Stomach (tissue), 9 donors: ENCODE measurements around the gene LRIG2. TPM values are rescaled to one million over a fixed set of nuclear protein-coding genes. Genes with fewer than 3 reads are reported as not detected.
A peak's percentile ranks its signal among the peaks of the same experiment; 100 is the strongest.
"Not testable (repeated sequence)": the region's sequence is repeated elsewhere in the genome, so short reads cannot be mapped to it uniquely, and the experiment has no call there.

Experiments
- DNase-seq, 2 donors: peaks; one replicate each; pipeline versions ENCODE4 v3.0.0 to v3.0.0-alpha.2; 2013 to 2019
- H3K27ac ChIP-seq, 5 donors: fragments of 200-600 bp in 4 of 5; sonication (generic) in 4 of 5; one replicate each; pipeline ENCODE4 v1.5.1; 2013 to 2019; ENCODE audit warnings: mild to moderate bottlenecking in 1 of 5, moderate library complexity in 1 of 5
- H3K27me3 ChIP-seq, 3 donors: fragments of 200-600 bp; sonication (generic); one replicate each; pipeline ENCODE4 v1.5.1; 2017 to 2019; ENCODE audit warnings: mixed run types in 1 of 3
- H3K36me3 ChIP-seq, 4 donors: fragments of 200-600 bp; sonication (generic); 1 replicate in 3 of 4; 2 replicates in 1 of 4; pipeline ENCODE4 v1.5.1; 2016 to 2019
- H3K4me1 ChIP-seq, 4 donors: fragments of 200-600 bp; sonication (generic); one replicate each; pipeline ENCODE4 v1.5.1; 2016 to 2019
- H3K4me3 ChIP-seq, 4 donors: fragments of 200-600 bp; sonication (generic) in 3 of 4; one replicate each; pipeline ENCODE4 v1.5.1; 2016 to 2019; ENCODE audit warnings: mild to moderate bottlenecking in 1 of 4
- H3K9me3 ChIP-seq, 4 donors: fragments of 200-600 bp; sonication (generic); one replicate each; pipeline ENCODE4 v1.5.1; 2016 to 2019
- CTCF ChIP-seq, 7 experiments: fragments of 450-650 bp in 4 of 7; fragments of 200-600 bp in 3 of 7; sonication (generic) in 3 of 7; IDR thresholded peaks; one replicate each; pipeline ENCODE4 v1.5.1; 2016 to 2019; ENCODE audit warnings: antibody characterized with exemption in 7 of 7, control low read depth in 2 of 7, mild to moderate bottlenecking in 1 of 7
- EP300 ChIP-seq: sonication (generic); formaldehyde crosslinking; IDR thresholded peaks from one replicate; pipeline ENCODE4 v1.6.1; 2017; ENCODE audit warnings: antibody characterized with exemption
- POLR2A ChIP-seq, 4 donors: fragments of 450-650 bp; IDR thresholded peaks; one replicate each; pipeline ENCODE4 v1.6.1; 2016; ENCODE audit warnings: antibody characterized with exemption in 4 of 4, control low read depth in 2 of 4, mild to moderate bottlenecking in 1 of 4, moderate library complexity in 1 of 4
- POLR2AphosphoS5 ChIP-seq, 3 donors: sonication (generic); formaldehyde crosslinking; IDR thresholded peaks; one replicate each; pipeline ENCODE4 v1.6.1; 2016; ENCODE audit warnings: antibody characterized with exemption in 3 of 3
- WGBS, 5 donors: extraction: QIAGEN DNeasy Blood & Tissue Kit in 3 of 5; methylation state at CpG; one replicate each; pipeline versions ENCODE4 v1.1.5 to v1.1.7; 2013 to 2018; 5-methylcytosine and 5-hydroxymethylcytosine counted together
- intact Hi-C: fragments of 100-400 bp; cut with DNase I; formaldehyde crosslinking; loops from one replicate; pipeline ENCODE4 v1.15.1; 2023; ENCODE audit warnings: low total_unique reads
- polyA plus RNA-seq, 3 donors: library from polyadenylated mRNA; stranded (reverse); fragments of 200-250 nt; gene quantifications; one replicate each; pipeline ENCODE4 v1.2.3, GENCODE V29; 2013
- total RNA-seq, 5 donors: library from RNA; depleted of rRNA; stranded (reverse); fragments of >200 nt; gene quantifications; one replicate each; pipeline versions ENCODE4 v1.1.0 to v1.2.3, GENCODE V29; 2014 to 2016
- donor health status: healthy with polysubstance abuse.
- donor health status: Bipolar disorder and iron deficiency.
- donor health status: healthy.

LRIG2 gene
- total and polyA plus RNA-seq, 8 donors = 0.87 to 47.0 (median 13.1) TPM

- 0 to 1% (median 1%) methylated on average over 14 to 22 of the region's 22 CpGs for WGBS, 5 donors
- peak overlapping the region; percentile 92 to 96 (median 94) for H3K27ac ChIP-seq
- peak in 2 of 7 experiments; percentile 11 to 22 for TF ChIP-seq CTCF (IDR thresholded peaks at IDR 0.05)
- no peak for TF ChIP-seq POLR2AphosphoS5 (IDR thresholded peaks at IDR 0.05)
- peaks cover 5 to 17% (median 16%) of the 10 kb centered on the region in 4 donors for H3K36me3 ChIP-seq
- H3K4me3 ChIP-seq = peak overlapping the region; percentile 81 to 90 (median 88)
- H3K4me1 ChIP-seq = peaks cover 21 to 46% (median 37%) of the 10 kb centered on the region in 4 donors
- DNase-seq = peak; percentile 52 to 87
- intact Hi-C loops = no loop called here
- H3K27me3 ChIP-seq = no peaks in the 10 kb centered on the region
- no peaks in the 10 kb centered on the region for H3K9me3 ChIP-seq
Measured at GRCh38 chr1:113073479-113073950, 517 bp downstream of the LRIG2 start.

GRCh38 chr1:113074237-113074636, 1.2 kb downstream of the LRIG2 start:
- intact Hi-C loops = no loop called here
- Histone ChIP-seq H3K9me3 (no peaks in the 10 kb centered on the region), H3K4me3 (peak overlapping the region; percentile 81 to 90 (median 88)), H3K27me3 (no peaks in the 10 kb centered on the region), H3K36me3 (peaks cover 7 to 23% (median 23%) of the 10 kb centered on the region in 4 donors), H3K4me1 (peaks cover 21 to 46% (median 37%) of the 10 kb centered on the region in 4 donors), H3K27ac (peak overlapping the region in 3 of 5 donors; percentile 92 to 96 (median 94))
- WGBS, 5 donors = 50 to 60% (median 58%) methylated on average over 6 of the region's 6 CpGs
- TF ChIP-seq POLR2AphosphoS5 (IDR thresholded peaks at IDR 0.05) (no peak), POLR2A (IDR thresholded peaks at IDR 0.05) (no peak), EP300 (no peak), CTCF (IDR thresholded peaks at IDR 0.05) (no peak)
- DNase-seq = no peak

- H3K27me3 ChIP-seq, DNase-seq, H3K27ac ChIP-seq, intact Hi-C loops, H3K9me3 ChIP-seq, H3K4me3 ChIP-seq: not testable (repeated sequence)
- WGBS, 5 donors = 96 to 100% (median 98%) methylated on average over 2 of the region's 2 CpGs
- Histone ChIP-seq H3K36me3 (peaks cover 7 to 42% (median 35%) of the 10 kb centered on the region in 4 donors), H3K4me1 (peaks cover 15 to 33% (median 29%) of the 10 kb centered on the region in 4 donors)
Measured at GRCh38 chr1:113077978-113078377, 5.0 kb downstream of the LRIG2 start.

- TF ChIP-seq POLR2A (IDR thresholded peaks at IDR 0.05) (no peak), EP300 (no peak), POLR2AphosphoS5 (IDR thresholded peaks at IDR 0.05) (no peak), CTCF (IDR thresholded peaks at IDR 0.05) (no peak)
- no peaks in the 10 kb centered on the region for H3K27me3 ChIP-seq
- H3K4me3 ChIP-seq = no peak overlapping the region
- intact Hi-C loops = no loop called here
- H3K9me3 ChIP-seq = no peaks in the 10 kb centered on the region
- no peak for DNase-seq
- peaks cover 0 to 15% (median 13%) of the 10 kb centered on the region in 4 donors for H3K36me3 ChIP-seq
- WGBS, 5 donors = 75 to 85% (median 84%) methylated on average over 2 of the region's 2 CpGs
- no peak overlapping the region for H3K27ac ChIP-seq
- H3K4me1 ChIP-seq = peaks cover 0 to 25% (median 11%) of the 10 kb centered on the region in 4 donors
Measured at GRCh38 chr1:113086541-113086940, 13.5 kb downstream of the LRIG2 start.

- 59 to 81% (median 69%) methylated on average over 1 of the region's 1 CpG for WGBS, 5 donors
Measured at GRCh38 chr1:113088972-113089371, 16.0 kb downstream of the LRIG2 start.

More at GRCh38 chr1:113088972-113089371, 16.0 kb downstream of the LRIG2 start:
- Histone ChIP-seq H3K36me3 (peaks cover 4 to 29% (median 22%) of the 10 kb centered on the region in 4 donors), H3K4me1 (peaks cover 0 to 32% (median 14%) of the 10 kb centered on the region in 4 donors), H3K9me3 (no peaks in the 10 kb centered on the region), H3K27ac (no peak overlapping the region), H3K4me3 (no peak overlapping the region), H3K27me3 (no peaks in the 10 kb centered on the region)
- peak in 1 of 2 donors; percentile 21 for DNase-seq
- intact Hi-C loops = no loop called here
- TF ChIP-seq POLR2A (IDR thresholded peaks at IDR 0.05) (no peak), CTCF (IDR thresholded peaks at IDR 0.05) (no peak), EP300 (no peak), POLR2AphosphoS5 (IDR thresholded peaks at IDR 0.05) (no peak)
